Lung (tissue), 12 donors: ENCODE results near the gene KIF1C. TPM values are rescaled to one million over a fixed set of nuclear protein-coding genes. Genes with fewer than 3 reads are reported as not detected.

ENCODE experiments used
- ATAC-seq: fragments of 200-7000 bp; cut with Tn5 transposase; one replicate; pipeline ENCODE4 v1.9.1; 2020; ENCODE audit warnings: moderate number of reproducible peaks; ENCODE audit not compliant: insufficient read depth, low FRiP score
- DNase-seq, 3 donors: peaks; one replicate each; pipeline ENCODE4 v3.0.0-alpha.2; 2013 to 2017
- H3K27ac ChIP-seq, 2 donors: one replicate each; pipeline ENCODE4 v1.5.1; 2013; ENCODE audit warnings: mild to moderate bottlenecking in 2 of 2, moderate library complexity in 2 of 2, control low read depth in 1 of 2, inconsistent platforms in 1 of 2, low read depth in 1 of 2, low read length in 1 of 2
- H3K27me3 ChIP-seq, 3 donors: one replicate each; pipeline ENCODE4 v1.5.1; 2013; ENCODE audit warnings: low read length in 2 of 3; ENCODE audit not compliant: control insufficient read depth in 3 of 3, insufficient read depth in 3 of 3
- H3K36me3 ChIP-seq, 4 donors: one replicate each; pipeline ENCODE4 v1.5.1; 2013; ENCODE audit warnings: low read length in 4 of 4, mild to moderate bottlenecking in 1 of 4, moderate library complexity in 1 of 4; ENCODE audit not compliant: control insufficient read depth in 4 of 4, insufficient read depth in 4 of 4
- H3K4me1 ChIP-seq, 5 donors: one replicate each; pipeline ENCODE4 v1.5.1; 2013; ENCODE audit warnings: low read length in 5 of 5, mild to moderate bottlenecking in 2 of 5, moderate library complexity in 1 of 5; ENCODE audit not compliant: control insufficient read depth in 5 of 5, insufficient read depth in 5 of 5
- H3K4me3 ChIP-seq: one replicate; pipeline ENCODE4 v1.5.1; 2013; ENCODE audit warnings: mild to moderate bottlenecking, control low read depth, moderate library complexity
- H3K9ac ChIP-seq, 2 donors: one replicate each; pipeline ENCODE4 v1.5.1; 2013; ENCODE audit warnings: low read length in 2 of 2, control low read depth in 1 of 2; ENCODE audit not compliant: insufficient read depth in 1 of 2
- H3K9me3 ChIP-seq, 4 donors: one replicate each; pipeline ENCODE4 v1.5.1; 2013; ENCODE audit warnings: low read length in 3 of 4, mild to moderate bottlenecking in 1 of 4, moderate library complexity in 1 of 4; ENCODE audit not compliant: control insufficient read depth in 4 of 4, insufficient read depth in 3 of 4
- CTCF ChIP-seq: IDR thresholded peaks from 2 replicates; pipeline ENCODE4 v1.5.1; 2012; ENCODE audit warnings: mild to moderate bottlenecking; ENCODE audit errors: control extremely low read depth, extremely low read depth
- WGBS, 2 donors: extraction: QIAGEN DNeasy Blood & Tissue Kit; methylation state at CpG; one replicate each; pipeline ENCODE4 v1.1.7; 2013; 5-methylcytosine and 5-hydroxymethylcytosine counted together
- polyA plus RNA-seq, 2 donors: library from polyadenylated mRNA; stranded (reverse); fragments of 200-250 nt; gene quantifications; one replicate each; pipeline ENCODE4 v1.2.1, GENCODE V29; 2013
- total RNA-seq, 2 donors: library from RNA; depleted of rRNA in 1 of 2; stranded (reverse); fragments of >200 nt in 1 of 2; gene quantifications; one replicate each; pipeline ENCODE4 v1.2.1, GENCODE V29; 2014 to 2021
- donor health status: control.
- donor health status: control.
- donor health status: Bipolar disorder and iron deficiency.
- donor health status: healthy.
- donor health status: DM: yes; HTN: yes; CAD: no.

KIF1C gene
- total and polyA plus RNA-seq, 4 donors = 48.0 to 190 (median 75.8) TPM

- Histone ChIP-seq H3K4me3 (peak overlapping the region; percentile 87), H3K9me3 (no peaks in the 10 kb centered on the region), H3K27ac (peak overlapping the region; percentile 91 to 96), H3K36me3 (peaks cover 0 to under 1% (median 0%) of the 10 kb centered on the region in 4 donors), H3K27me3 (no peaks in the 10 kb centered on the region), H3K9ac (peak overlapping the region; percentile 42 to 79), H3K4me1 (peaks cover 8 to 22% (median 14%) of the 10 kb centered on the region in 5 donors)
- TF ChIP-seq CTCF = no peak
- ATAC-seq (no peak), DNase-seq (peak in 1 of 3 donors; percentile 33)
- 2 to 3% methylated on average over 30 of the region's 30 CpGs for WGBS, 2 donors
Measured at GRCh38 chr17:4987767-4988567, 9.8 kb upstream of the KIF1C start.

DNA sequence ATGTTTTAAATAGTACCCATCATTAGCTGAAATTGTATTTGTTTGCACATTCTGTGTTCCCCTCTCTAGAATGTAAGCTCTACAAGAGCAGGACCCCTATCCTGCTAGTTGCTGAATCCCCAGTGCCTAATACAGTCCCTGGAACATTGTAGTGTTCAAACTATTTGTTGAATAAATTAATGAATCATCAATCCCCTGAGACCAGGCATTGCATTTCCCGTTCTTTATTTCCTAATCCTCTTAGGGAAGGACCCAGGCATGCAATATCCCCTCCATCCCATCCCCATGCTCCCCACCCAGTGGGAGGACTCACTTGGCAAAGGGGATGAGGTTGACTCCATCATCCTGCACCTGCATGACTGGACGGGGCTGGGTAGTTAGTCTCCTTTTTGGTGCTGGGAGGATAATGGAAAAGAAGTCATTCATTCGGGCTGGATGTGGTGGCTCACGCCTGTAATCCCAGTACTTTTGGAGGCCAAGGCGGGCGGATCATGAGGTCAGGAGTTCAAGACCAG is 3.6 kb upstream of the KIF1C start:
- ATAC-seq (no peak), DNase-seq (no peak)
- Histone ChIP-seq H3K4me1 (peaks cover 0 to 13% (median 2%) of the 10 kb centered on the region in 5 donors), H3K9ac (no peak overlapping the region), H3K9me3 (no peaks in the 10 kb centered on the region), H3K36me3 (no peaks in the 10 kb centered on the region), H3K4me3 (no peak overlapping the region), H3K27me3 (no peaks in the 10 kb centered on the region), H3K27ac (no peak overlapping the region)
- TF ChIP-seq CTCF = no peak
- WGBS, 2 donors = 85 to 89% methylated on average over 6 of the region's 6 CpGs

DNA sequence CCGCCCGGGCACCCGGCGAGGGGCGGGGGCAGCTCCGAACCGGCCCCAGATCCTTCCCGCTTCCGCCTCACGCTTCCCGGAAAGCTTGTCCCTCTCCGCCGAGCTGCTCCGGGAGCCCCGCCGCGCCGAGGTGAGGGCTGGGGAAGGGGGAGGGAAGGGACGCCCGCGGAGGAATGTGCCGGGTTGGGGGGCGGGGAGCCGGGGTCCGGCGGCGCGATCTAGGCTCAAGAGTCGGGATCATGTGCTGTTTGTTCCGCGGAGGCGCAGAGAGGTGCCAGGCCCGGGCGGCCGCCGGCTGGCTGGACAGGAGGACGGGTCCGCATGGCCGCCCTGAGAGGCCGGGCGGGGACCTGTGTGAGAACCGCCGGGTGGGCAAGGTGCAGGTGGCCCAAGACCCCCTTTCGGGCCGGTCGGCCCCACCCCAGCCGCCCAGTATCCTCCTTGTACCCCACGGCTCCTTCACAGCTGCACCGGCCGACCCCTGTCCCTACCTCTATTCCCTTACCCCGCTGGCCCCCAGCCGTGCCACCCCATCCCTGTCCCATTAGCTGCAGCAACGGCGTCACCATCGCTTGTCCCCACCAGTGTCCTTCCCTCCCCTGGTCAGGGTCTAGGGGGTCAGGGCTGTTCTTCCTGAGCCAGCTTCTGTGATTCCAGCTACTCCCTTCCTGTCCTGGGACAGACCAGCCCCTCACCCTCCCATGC is 429 bp downstream of the KIF1C start:
- peak; percentile 16 to 71 (median 56) for DNase-seq
- Histone ChIP-seq H3K4me3 (peak overlapping the region; percentile 78), H3K9ac (peak overlapping the region; percentile 11 to 42), H3K4me1 (peaks cover 5 to 27% (median 6%) of the 10 kb centered on the region in 5 donors), H3K27me3 (no peaks in the 10 kb centered on the region), H3K27ac (peak overlapping the region; percentile 78 to 88), H3K9me3 (no peaks in the 10 kb centered on the region), H3K36me3 (peaks cover 8 to 19% (median 14%) of the 10 kb centered on the region in 4 donors)
- ATAC-seq = peak; percentile 2
- TF ChIP-seq CTCF = no peak
- WGBS, 2 donors = 1 to 3% methylated on average over 44 to 55 of the region's 55 CpGs
